Embryonic facial prominence (tissue), 1 donor: Measurements from ENCODE around the gene DPH1.
"Not testable (repeated sequence)": the region's sequence is repeated elsewhere in the genome, so short reads cannot be mapped to it uniquely, and the experiment has no call there.

ENCODE experiments used
- DNase-seq: peaks from one replicate; pipeline ENCODE4 v3.0.0-alpha.2; 2016; ENCODE audit errors: extremely low spot score

The DPH1 gene

GRCh38 chr17:2029911-2030778, at the start of gene DPH1:
DPH1 (plus strand) TSS chr17:2030153; CDS start chr17:2030170, 17 bp downstream.
- DNase-seq: peak; percentile 82

- no peak for DNase-seq
These were observed 49.2 kb upstream of the DPH1 start for GRCh38 chr17:1980665-1981250.

- DNase-seq: not testable (repeated sequence)
These were observed 47.1 kb upstream of the DPH1 start for GRCh38 chr17:1982793-1983366.

DNA sequence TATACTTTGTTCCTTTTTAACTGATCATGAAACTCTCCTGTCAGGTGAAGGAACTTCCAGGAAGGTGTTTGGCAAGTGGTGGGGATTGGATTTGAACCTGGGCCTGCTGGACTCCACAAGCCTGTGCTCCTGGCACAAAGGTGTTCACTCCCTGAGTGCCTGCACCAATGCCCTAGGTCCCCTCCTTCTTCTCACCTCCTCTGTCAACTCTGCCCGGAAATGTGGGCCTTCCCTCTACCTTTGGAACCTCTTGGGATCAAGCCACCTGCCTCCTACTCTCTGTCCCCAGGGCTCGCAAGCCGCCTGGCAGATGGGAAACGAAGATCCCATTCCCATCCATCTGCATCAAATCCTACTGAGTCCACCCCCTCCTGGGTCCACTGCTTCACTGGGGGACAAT, 44.9 kb upstream of the DPH1 start:
- DNase-seq: no peak

DNA sequence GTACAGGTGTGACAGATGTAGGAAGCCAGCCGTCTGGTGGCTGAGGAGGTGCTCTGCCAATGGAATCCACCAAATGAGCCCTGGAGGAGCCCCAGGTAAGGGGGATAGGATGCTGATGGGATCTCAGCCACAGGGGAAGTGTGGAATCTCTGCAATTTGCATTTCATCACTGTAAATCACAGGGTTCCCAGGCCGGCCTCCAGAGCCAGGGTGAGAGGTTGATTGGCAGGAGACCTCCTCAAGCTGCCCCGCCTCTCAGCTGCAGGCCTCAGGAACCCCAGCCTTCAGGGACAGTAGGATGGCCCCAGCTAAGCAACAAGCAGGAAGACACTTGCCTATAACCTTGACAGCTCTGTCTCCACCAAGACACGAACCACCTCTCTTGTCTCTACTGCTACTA, 44.3 kb upstream of the DPH1 start:
- no peak for DNase-seq

- DNase-seq: no peak
These were observed 43.0 kb upstream of the DPH1 start for GRCh38 chr17:1986783-1987451.

- DNase-seq: no peak
These were observed 40.8 kb upstream of the DPH1 start for GRCh38 chr17:1989135-1989534.

- DNase-seq: no peak
These were observed 37.4 kb upstream of the DPH1 start for GRCh38 chr17:1992541-1992940.

DNA sequence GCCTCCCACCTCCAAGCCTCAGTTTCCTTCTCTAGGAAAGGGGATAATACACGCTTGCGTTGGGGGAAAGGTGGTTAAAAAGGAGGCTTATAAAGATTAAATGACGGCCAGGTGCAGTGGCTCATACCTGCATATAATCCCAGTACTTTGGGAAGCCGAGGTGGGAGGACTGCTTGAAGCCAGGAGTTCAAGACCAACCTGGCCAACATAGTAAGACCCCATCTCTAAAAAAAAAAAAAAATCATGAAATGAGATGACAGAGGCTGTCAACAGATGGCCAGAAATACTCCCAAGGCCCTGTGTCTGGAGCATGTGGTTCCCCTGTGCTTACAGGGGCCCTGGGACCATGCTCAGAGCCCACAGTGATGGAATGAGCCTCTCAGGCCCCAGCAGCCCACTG, 35.2 kb upstream of the DPH1 start:
- DNase-seq: no peak

DNA sequence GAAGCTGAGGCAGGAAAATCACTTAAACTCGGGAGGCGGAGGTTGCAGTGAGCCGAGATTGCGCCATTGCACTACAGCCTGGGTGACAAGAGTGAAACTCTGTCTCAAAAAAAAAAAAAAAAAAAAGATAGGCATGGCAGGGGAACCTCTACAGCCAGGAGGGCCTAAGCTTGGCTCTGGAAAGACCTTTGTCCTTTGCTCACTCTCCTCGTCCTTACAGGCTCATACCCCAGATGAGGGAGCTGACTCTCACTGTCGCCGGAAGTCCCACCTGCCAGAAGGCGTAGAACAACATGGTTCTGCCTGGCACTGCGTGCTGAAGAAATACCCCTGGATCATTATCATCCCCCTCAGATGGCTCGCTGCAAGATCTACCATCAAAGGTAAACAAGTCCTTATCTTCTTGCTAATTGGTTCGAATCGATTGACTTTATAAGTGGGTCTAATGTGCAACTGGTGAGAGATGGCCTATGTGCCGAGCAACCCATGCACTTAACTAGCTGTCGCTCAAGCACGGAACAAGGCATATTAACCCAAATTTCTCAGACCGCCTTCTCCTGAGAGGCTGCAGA, 34.5 kb upstream of the DPH1 start:
- DNase-seq: no peak

DNA sequence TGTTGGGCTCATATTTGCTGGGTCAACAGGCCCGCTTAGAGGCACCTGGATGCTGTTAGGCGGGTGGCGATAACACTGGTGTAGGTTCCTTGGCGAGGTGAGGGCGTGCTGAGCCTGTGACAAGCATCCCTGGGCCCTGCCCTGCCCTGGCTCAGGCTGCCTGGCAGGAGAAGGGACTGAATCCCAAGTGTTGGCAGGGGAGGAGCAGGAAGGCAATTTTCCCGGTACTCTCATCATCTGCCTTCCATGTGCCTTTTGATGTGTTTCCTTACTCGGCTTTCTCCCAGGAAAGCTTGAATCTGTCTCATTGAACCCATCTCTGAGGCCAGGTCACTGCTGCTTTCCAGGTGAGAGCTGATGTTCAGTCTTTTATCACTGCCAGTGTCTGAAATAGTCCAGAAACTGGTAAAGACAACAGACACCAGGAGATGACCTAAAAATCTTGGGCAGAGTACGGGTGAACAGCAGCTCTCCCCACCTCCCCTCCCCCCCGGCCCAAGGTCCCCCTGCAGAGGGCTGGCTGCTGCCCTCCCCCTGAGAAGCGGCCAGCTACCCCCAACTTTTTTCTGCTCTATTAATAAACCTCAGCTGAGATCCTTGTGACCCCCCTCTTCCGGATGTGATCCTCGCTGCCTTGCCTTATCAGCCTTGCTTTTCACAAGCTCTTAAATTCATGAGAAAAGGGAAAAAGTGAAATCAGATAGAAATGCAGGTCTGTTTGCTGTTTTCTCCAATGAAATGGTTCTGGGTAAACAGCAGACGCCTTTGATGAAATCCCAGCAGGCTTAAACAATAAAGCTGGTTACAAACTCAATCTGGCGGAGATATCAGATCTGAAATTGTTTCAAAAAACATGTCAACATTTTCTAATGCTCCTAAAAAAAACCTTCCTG, 33.8 kb upstream of the DPH1 start:
- no peak for DNase-seq

GRCh38 chr17:1996800-1997288, 33.1 kb upstream of the DPH1 start:
- no peak for DNase-seq

- no peak for DNase-seq
These were observed 32.5 kb upstream of the DPH1 start for GRCh38 chr17:1997289-1997926.

DNA sequence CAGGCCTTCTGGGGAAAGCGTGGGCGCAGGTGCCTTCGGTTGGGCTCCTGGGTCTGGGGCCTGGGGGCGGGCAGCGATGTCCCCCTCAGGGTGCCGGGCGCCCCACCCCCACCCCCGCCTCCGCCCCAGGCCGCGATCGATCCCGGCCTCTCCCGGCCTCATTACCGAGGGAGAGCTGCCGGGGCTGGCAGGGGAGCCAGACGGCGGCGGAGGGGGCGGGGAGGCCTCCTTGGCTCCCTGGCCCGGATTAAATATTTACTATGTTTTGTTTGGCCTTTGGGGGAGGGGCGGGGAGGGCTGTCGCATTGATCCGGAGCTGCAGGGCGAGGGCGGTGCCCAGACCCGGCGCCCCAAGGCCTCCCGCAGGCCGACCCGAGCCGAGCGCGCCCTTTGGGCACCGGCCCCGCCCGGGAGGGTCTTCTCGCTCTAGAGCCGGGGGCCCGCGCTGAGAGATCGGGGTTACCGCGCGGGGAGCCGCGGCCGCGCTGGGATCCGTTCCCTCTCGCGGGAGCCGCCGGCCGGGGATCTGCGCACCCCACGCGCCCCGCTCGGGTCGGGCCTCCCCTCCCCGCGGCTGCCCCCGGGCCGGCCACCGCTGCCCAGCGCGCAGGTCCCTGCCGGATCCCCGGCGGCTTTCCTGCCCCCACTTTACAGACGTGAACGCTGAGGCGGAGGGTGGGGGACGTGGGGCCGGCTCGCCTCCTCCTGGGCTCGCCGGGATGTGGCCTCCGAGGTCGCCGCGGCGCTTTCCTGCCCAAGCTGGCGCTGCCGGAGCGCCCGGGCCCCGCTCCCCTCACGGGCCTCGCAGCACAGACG, 31.8 kb upstream of the DPH1 start:
- DNase-seq: no peak

GRCh38 chr17:1999557-2000251, 30.2 kb upstream of the DPH1 start:
- DNase-seq: no peak

- DNase-seq: no peak
These were observed 27.1 kb upstream of the DPH1 start for GRCh38 chr17:2002767-2003329.

- no peak for DNase-seq
These were observed 26.4 kb upstream of the DPH1 start for GRCh38 chr17:2003525-2003924.

DNA sequence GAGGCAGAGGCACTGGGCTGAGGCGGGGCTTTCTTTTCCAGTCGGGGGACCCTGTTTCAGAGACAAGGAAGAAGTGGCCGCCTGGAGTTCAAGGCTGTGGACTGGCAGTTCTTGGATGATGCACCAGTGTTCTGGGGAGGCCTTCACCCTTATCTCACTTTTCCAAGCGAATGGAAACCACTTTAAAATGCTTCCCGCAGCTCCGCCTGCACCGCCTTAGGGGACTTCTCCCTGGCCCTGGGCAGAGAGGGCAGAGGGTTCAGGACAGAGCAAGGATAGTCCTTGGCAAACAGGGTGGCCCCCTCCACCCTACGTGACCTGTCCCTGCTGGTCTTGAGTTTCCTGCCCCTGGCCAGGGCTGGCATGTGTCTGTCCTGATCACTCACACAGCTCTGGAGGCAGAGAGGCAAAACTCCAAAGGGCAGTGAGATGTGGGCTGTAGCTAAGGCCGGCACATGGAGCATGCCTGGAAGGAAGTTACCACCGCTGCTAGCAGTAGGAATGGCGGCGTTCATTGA, 25.5 kb upstream of the DPH1 start:
- no peak for DNase-seq
